Activated CD4-positive, alpha-beta T cell treated with anti-CD3 and anti-CD28 coated beads, Interleukin-2, amount 10 ng/mL, durations not matched to agents 24 days and 14 days (primary cell): ENCODE data around the gene LSM3. TPM values are rescaled to one million over a fixed set of nuclear protein-coding genes. Genes with fewer than 3 reads are reported as not detected.
A peak's percentile ranks its signal among the peaks of the same experiment; 100 is the strongest.
"Not testable (repeated sequence)": the region's sequence is repeated elsewhere in the genome, so short reads cannot be mapped to it uniquely, and the experiment has no call there.

Source experiments
- DNase-seq: peaks from one replicate; pipeline ENCODE4 v3.0.0; 2022
- H3K27ac Mint-ChIP-seq: one replicate; pipeline ENCODE4 v1.8.0; 2022; ENCODE audit warnings: mild to moderate bottlenecking, mixed read lengths
- H3K27me3 Mint-ChIP-seq: one replicate; pipeline ENCODE4 v1.8.0; 2022; ENCODE audit warnings: mixed read lengths
- H3K36me3 Mint-ChIP-seq: one replicate; pipeline ENCODE4 v1.8.0; 2022; ENCODE audit warnings: low read depth, mild to moderate bottlenecking, mixed read lengths
- H3K4me1 Mint-ChIP-seq: one replicate; pipeline ENCODE4 v1.8.0; 2021; ENCODE audit warnings: mixed read lengths
- H3K4me3 Mint-ChIP-seq: one replicate; pipeline ENCODE4 v1.8.0; 2022; ENCODE audit warnings: mild to moderate bottlenecking, moderate library complexity, mixed read lengths
- H3K9me3 Mint-ChIP-seq: one replicate; pipeline ENCODE4 v1.8.0; 2021; ENCODE audit warnings: mixed read lengths
- intact Hi-C: fragments of 100-400 bp; cut with micrococcal nuclease; formaldehyde crosslinking; loops from one replicate; pipeline ENCODE4 v1.15.1; 2023
- total RNA-seq: library from RNA; stranded (reverse); gene quantifications from 2 replicates; pipeline ENCODE4 v1.2.3, GENCODE V29; 2022

The LSM3 gene
- total RNA-seq, 1 donor from 2014 or later: 17.4 TPM

DNA sequence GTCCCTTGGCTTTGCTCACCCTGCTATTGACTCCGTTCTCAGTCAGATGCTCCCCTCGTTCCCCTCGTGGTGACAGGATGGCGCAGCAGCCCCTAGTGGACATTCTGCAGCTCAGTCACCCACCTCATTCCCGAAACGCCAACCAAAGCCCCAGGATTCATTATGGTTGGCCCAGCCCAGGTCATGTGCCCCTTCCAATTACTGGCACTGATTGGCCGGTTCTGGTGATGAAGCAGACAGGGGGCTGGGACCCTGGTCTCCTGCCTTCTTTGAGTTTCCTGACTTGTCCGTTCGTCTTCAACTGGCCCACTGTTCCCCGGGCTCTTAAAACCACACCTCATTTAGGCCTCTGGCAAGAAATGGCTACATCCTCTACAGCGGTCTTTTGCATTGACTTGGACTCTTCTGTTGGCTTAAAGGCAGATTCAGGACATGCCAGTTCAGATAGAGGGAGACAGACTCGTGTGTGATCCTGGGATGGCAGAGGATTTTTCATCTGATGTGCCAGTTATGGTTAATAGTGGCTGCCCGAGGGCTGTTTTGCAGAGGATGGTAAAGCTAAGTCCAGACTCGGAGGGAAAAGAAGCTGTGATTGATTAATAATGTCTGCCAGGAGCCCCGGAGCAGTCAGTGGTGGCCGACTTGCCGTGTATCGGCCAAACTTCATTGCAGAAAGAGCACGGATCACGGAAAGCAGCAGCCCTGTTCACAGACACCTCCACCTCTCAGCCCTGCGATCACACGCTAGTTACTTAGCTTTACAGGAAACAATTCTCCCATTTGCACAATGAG, 37.8 kb downstream of the LSM3 start:
- H3K4me1 Mint-ChIP-seq: no peaks in the 10 kb centered on the region
- H3K27ac Mint-ChIP-seq: no peak overlapping the region
- intact Hi-C loops: no loop called here
- H3K27me3 Mint-ChIP-seq: no peaks in the 10 kb centered on the region
- peak overlapping the region; percentile 4 for H3K4me3 Mint-ChIP-seq
- peaks cover 4% of the 10 kb centered on the region for H3K9me3 Mint-ChIP-seq
- no peaks in the 10 kb centered on the region for H3K36me3 Mint-ChIP-seq
- DNase-seq: no peak

DNA sequence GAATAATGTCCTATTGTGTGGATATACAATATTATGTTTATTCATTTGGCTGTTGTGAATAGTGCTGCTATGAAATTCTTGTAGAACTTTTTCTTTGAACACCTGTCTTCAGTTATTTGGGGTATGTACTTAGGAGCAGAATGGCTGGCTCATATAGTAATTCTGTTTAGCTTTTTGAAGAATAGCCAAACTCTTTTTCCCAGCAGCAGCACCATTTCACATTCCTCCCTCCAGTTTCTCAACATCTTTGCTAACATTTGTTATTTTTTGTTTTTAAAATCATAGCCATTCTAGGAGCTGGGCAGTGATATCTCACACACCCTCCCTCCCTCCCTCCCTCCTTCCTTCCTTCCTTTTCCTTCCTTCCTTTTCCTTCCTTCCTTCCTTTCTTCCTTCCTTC, 39.7 kb downstream of the LSM3 start:
- Mint-ChIP-seq H3K4me3 (no peak overlapping the region), H3K27ac (no peak overlapping the region), H3K36me3 (no peaks in the 10 kb centered on the region), H3K4me1 (no peaks in the 10 kb centered on the region), H3K9me3 (peaks cover 8% of the 10 kb centered on the region), H3K27me3 (peaks cover 3% of the 10 kb centered on the region)
- intact Hi-C loops: no loop called here
- no peak for DNase-seq

GRCh38 chr3:14220933-14221332, 42.3 kb downstream of the LSM3 start:
- no peak overlapping the region for H3K27ac Mint-ChIP-seq
- H3K4me3 Mint-ChIP-seq: no peak overlapping the region
- H3K27me3 Mint-ChIP-seq: peaks cover 9% of the 10 kb centered on the region
- H3K9me3 Mint-ChIP-seq: peaks cover 8% of the 10 kb centered on the region
- DNase-seq: no peak
- no peaks in the 10 kb centered on the region for H3K36me3 Mint-ChIP-seq
- H3K4me1 Mint-ChIP-seq: peaks cover 3% of the 10 kb centered on the region
- intact Hi-C loops: no loop called here

- no peak overlapping the region for H3K4me3 Mint-ChIP-seq
Observed at GRCh38 chr3:14221902-14222301, 43.3 kb downstream of the LSM3 start.

GRCh38 chr3:14222457-14222856, 43.8 kb downstream of the LSM3 start:
- intact Hi-C loops: no loop called here
- no peak overlapping the region for H3K4me3 Mint-ChIP-seq
- no peak for DNase-seq
- H3K36me3 Mint-ChIP-seq: no peaks in the 10 kb centered on the region
- H3K27me3 Mint-ChIP-seq: peaks cover 9% of the 10 kb centered on the region
- H3K27ac Mint-ChIP-seq: no peak overlapping the region
- H3K4me1 Mint-ChIP-seq: peaks cover 3% of the 10 kb centered on the region
- peaks cover 8% of the 10 kb centered on the region for H3K9me3 Mint-ChIP-seq

More at GRCh38 chr3:14221902-14222301, 43.3 kb downstream of the LSM3 start:
- DNase-seq: no peak
- H3K27ac Mint-ChIP-seq: no peak overlapping the region
- H3K9me3 Mint-ChIP-seq: peaks cover 8% of the 10 kb centered on the region
- peaks cover 3% of the 10 kb centered on the region for H3K4me1 Mint-ChIP-seq
- H3K27me3 Mint-ChIP-seq: peaks cover 9% of the 10 kb centered on the region
- intact Hi-C loops: no loop called here
- H3K36me3 Mint-ChIP-seq: no peaks in the 10 kb centered on the region

- Mint-ChIP-seq H3K36me3 (no peaks in the 10 kb centered on the region), H3K27ac (no peak overlapping the region), H3K27me3 (peaks cover 13% of the 10 kb centered on the region), H3K4me3 (no peak overlapping the region), H3K9me3 (peaks cover 8% of the 10 kb centered on the region), H3K4me1 (peaks cover 3% of the 10 kb centered on the region)
- DNase-seq: no peak
- intact Hi-C loops: no loop called here
Observed at GRCh38 chr3:14222900-14223594, 44.4 kb downstream of the LSM3 start.

GRCh38 chr3:14223595-14223994, 45.0 kb downstream of the LSM3 start:
- Mint-ChIP-seq H3K36me3 (no peaks in the 10 kb centered on the region), H3K4me3 (no peak overlapping the region), H3K4me1 (peaks cover 3% of the 10 kb centered on the region), H3K27ac (no peak overlapping the region), H3K27me3 (peaks cover 13% of the 10 kb centered on the region), H3K9me3 (peaks cover 8% of the 10 kb centered on the region)
- intact Hi-C loops: no loop called here
- no peak for DNase-seq

DNA sequence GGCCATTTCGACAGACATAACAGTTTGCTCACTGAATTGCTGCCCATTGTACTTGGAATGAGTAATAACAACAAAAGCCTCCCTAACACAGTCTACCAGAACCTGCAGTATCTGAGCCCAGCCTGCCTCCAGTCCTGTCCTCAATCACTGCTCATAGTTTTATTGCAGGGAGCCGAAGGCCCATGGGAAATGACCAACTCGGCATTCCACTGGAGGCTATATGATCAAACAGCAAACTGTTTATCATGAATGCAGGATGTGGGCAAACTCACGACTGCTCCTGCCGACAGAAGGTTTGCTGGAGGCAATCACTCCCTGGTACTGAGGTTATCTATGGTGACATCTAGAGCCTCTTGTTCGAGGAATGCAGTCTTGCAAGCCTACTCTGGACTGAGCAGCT, 46.3 kb downstream of the LSM3 start:
- Mint-ChIP-seq H3K27me3 (peaks cover 13% of the 10 kb centered on the region), H3K36me3 (no peaks in the 10 kb centered on the region), H3K9me3 (peaks cover 8% of the 10 kb centered on the region), H3K27ac (no peak overlapping the region), H3K4me3 (no peak overlapping the region), H3K4me1 (peaks cover 3% of the 10 kb centered on the region)
- DNase-seq: no peak
- intact Hi-C loops: no loop called here

DNA sequence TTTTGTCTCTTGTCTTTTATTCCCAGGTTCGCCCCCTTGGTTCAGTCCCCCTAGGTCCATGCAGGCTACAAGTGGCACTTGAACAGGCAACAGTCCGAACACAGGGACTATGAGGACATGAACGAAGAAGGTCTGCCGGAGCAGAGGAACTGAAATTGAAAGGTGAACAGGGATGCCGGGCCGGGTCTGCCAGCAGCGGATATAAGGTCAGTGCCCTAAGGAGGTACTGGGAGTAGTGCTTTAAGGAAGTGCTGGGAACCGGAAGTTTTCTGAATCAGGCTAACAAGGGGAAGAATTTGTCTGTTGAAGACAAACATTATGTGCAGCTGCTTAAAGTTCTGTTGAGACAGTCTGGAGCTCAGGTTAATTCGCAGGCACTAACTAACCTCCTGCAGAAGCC, 46.8 kb downstream of the LSM3 start:
- Mint-ChIP-seq H3K4me3 (no peak overlapping the region), H3K4me1 (peaks cover 3% of the 10 kb centered on the region), H3K27ac (no peak overlapping the region), H3K36me3 (no peaks in the 10 kb centered on the region), H3K27me3 (peaks cover 13% of the 10 kb centered on the region), H3K9me3 (peaks cover 8% of the 10 kb centered on the region)
- intact Hi-C loops: no loop called here
- DNase-seq: no peak

DNA sequence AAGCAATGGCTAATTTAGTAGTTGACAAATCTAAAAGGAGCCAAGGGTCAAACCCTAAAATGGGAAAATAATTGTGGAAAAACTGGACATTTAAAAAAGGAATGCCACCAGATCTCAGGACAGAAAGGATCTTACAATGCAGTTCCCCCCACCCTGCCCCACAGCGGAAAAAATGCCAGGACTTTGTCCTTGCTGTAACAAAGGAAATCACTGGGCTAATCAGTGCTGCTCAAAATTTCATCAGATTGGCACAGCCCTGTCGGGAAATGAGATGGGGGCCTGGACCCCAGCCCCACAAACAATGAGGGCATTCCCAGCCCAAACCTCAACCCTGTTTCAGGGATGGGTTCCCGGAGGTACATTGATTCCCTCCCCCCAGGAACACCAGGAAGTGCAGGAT, 47.7 kb downstream of the LSM3 start:
- DNase-seq, H3K9me3 Mint-ChIP-seq, H3K27ac Mint-ChIP-seq, intact Hi-C loops, H3K4me1 Mint-ChIP-seq, H3K4me3 Mint-ChIP-seq, H3K36me3 Mint-ChIP-seq: not testable (repeated sequence)
- H3K27me3 Mint-ChIP-seq: peaks cover 18% of the 10 kb centered on the region

- no peak overlapping the region for H3K27ac Mint-ChIP-seq
- H3K27me3 Mint-ChIP-seq: peaks cover 25% of the 10 kb centered on the region
- no peak overlapping the region for H3K4me3 Mint-ChIP-seq
- no peak for DNase-seq
- H3K36me3 Mint-ChIP-seq: no peaks in the 10 kb centered on the region
- peaks cover 4% of the 10 kb centered on the region for H3K4me1 Mint-ChIP-seq
- intact Hi-C loops: no loop called here
- H3K9me3 Mint-ChIP-seq: no peaks in the 10 kb centered on the region
Observed at GRCh38 chr3:14227856-14228255, 49.2 kb downstream of the LSM3 start.

DNA sequence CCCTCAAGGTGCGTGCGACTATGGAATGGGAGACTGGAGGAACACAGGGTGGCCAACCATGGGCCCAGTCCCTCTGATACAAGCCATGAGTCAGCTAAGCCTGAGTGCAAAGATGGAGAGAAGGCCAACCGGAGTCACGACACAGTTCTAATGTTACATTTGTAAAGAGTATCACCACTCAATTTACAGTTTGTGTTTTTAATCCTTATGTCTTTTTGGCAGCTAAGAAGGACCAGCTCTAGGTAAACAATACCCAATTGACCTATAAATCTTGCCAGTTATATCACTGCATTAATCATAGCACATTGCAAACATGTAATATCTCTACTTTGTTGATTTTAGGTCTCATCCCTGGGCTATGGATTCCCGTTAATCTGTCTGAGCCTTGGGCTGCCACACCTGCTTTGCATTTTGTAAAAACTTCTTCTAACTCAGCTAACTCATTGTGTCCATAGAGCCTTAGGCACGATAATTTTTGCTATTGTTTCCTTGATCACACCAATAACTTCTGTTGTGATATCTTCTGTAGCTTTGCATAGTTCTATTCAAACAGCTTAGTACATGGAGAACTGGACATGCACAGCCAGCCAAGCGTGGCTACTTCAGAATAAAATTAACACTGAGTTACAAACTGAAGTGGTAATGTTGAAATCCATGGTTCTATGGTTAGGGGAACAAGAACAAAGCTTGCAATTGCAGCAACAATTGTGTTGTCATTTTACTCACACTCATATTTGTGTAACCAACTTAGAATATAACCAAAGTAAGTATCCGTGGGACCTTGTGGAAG, 50.3 kb downstream of the LSM3 start:
- DNase-seq: no peak
- H3K4me1 Mint-ChIP-seq: peaks cover 7% of the 10 kb centered on the region
- no peak overlapping the region for H3K27ac Mint-ChIP-seq
- H3K4me3 Mint-ChIP-seq: no peak overlapping the region
- peaks cover 28% of the 10 kb centered on the region for H3K27me3 Mint-ChIP-seq
- peaks cover 5% of the 10 kb centered on the region for H3K9me3 Mint-ChIP-seq
- peaks cover 2% of the 10 kb centered on the region for H3K36me3 Mint-ChIP-seq
- intact Hi-C loops: no loop called here

DNA sequence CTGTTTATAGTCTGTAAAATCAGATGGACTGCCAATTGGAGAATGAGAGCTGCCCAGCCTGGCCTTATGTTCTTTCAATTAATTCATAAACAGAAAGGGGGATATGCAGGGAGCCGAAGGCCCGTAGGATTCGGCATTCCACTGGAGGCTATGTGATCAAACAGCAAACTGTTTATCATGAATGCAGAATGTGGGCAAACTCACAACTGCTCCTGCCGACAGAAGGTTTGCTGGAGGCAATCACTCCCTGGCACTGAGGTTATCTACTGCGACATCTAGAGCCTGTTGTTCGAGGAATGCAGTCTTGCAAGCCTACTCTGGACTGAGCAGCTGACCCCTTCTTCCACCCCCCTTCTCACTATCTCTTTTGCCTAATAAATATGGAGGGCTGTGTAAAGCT, 51.1 kb downstream of the LSM3 start:
- H3K27ac Mint-ChIP-seq, intact Hi-C loops, H3K4me3 Mint-ChIP-seq, DNase-seq, H3K36me3 Mint-ChIP-seq, H3K4me1 Mint-ChIP-seq, H3K9me3 Mint-ChIP-seq: not testable (repeated sequence)
- H3K27me3 Mint-ChIP-seq: peaks cover 26% of the 10 kb centered on the region

DNA sequence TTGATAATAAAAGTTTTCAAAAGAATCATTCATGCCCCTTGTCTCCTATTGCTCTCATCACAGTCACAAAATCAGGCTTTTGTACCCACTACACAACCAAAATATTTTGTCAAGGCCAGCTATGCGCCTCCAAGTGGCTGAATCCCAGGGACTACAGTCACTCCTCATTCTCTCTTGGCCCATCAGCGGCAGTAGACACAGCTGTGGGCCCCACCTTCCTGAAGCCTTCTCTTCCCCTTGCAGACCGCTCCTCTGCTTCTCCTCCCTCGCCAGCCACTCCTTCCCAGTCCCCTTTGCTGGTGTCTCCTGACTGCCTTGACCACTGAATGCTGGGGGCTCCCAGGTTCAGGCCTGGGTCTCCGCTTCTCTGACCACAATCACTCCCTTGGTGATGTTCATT, 52.1 kb downstream of the LSM3 start:
- peaks cover 22% of the 10 kb centered on the region for H3K27me3 Mint-ChIP-seq

More for the DNA sequence above, 52.1 kb downstream of the LSM3 start:
- H3K27ac Mint-ChIP-seq: no peak overlapping the region
- H3K4me1 Mint-ChIP-seq: peaks cover 8% of the 10 kb centered on the region
- intact Hi-C loops: no loop called here
- H3K36me3 Mint-ChIP-seq: peaks cover 2% of the 10 kb centered on the region
- DNase-seq: no peak
- peaks cover 5% of the 10 kb centered on the region for H3K9me3 Mint-ChIP-seq
- H3K4me3 Mint-ChIP-seq: no peak overlapping the region
